GDM1 (cell line): ENCODE data around the gene BICDL2.

Experiments used
- DNase-seq: peaks from one replicate; lab custom pipeline; 2025; lab: John Stamatoyannopoulos, UW

BICDL2 gene

DNA sequence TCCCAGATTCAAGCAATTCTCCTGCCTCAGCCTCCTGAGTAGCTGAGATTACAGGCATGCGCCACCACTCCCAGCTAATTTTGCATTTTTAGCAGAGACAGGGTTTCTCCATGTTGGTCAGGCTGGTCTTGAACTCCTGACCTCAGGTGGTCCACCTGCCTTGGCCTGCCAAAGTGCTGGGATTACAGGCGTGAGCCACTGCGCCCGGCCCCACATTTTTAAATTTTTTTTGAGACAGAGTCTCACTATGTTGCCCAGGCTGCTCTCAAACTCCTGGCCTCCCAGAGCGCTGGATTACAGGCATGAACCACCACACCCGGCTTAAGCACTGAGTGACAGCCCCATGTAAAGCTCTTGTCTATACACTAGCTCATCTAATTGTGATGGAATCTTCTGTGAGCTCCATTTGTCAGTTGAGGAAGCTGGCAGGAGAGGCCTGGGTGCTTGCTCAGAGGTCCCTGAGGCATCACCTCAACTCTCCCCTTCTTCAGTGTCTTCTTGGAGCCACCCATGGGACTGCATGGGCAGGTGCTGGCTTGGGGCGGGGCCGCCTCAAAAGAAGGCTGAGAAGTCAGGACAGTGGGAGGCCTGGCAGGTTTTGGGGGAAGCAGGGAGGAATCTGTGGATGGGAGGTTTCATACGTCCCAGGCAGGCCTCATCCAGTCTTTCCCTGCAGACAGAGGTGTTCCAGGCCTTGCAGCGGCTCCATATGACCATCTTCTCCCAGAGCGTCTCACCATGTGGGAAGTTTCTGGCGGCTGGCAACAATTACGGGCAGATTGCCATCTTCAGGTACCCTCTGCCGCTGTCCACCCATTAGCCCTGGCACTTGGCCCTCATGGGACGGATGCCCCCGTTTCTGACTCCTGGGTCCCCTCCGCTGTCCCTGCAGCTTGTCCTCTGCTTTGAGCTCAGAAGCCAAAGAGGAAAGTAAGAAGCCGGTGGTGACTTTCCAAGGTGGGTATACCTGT lies 11.4 kb downstream of the BICDL2 start:
- DNase-seq, result no peak

- peak; percentile 96 for DNase-seq
These were observed 12.9 kb downstream of the BICDL2 start, which contains the start of the genes HCFC1R1 and THOC6 for GRCh38 chr16:3023669-3024478. HCFC1R1 (minus strand) TSS chr16:3023942; CDS start chr16:3023941, 1 bp downstream. THOC6 (plus strand) TSS chr16:3024035; CDS start chr16:3024327, 292 bp downstream.

GRCh38 chr16:3023415-3023668 lies 13.4 kb downstream of the BICDL2 start:
- no peak for DNase-seq

DNA sequence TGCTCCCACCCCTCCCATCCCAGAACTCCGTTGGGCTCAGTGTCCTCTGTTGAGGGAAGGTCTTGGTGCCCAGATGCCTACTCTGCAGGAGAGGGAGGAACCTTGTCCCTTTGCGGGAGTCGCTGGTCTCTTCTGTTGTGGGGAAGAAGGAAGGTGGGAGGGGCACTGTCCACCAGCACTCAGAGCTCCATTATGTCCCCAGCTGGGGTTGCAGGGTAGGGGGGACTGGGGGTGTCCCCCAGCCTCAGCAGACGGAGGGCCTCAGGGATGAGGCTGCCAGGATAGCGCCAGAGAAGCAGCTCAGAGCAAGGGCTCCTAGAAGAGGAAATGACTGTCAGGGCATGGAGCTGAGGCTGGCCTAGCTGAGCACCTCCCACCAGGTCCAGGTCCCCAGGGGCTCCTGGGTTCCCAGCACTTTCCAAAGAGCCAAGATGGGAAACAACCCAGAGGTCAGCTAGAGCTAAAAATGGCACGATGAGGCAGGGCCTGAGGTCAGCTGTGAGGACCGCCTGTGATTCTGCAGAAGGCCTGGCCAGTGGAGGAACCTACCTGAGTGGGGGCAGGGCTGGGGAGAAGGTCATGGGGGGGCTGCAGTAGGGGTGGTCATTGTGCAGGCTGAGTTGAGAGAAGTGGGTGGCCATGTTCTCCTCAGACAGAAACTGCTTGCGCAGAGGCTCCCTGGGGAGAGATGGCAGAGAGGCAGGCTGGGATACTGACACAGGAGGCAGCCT lies 13.9 kb downstream of the BICDL2 start:
- peak; percentile 14 for DNase-seq

DNA sequence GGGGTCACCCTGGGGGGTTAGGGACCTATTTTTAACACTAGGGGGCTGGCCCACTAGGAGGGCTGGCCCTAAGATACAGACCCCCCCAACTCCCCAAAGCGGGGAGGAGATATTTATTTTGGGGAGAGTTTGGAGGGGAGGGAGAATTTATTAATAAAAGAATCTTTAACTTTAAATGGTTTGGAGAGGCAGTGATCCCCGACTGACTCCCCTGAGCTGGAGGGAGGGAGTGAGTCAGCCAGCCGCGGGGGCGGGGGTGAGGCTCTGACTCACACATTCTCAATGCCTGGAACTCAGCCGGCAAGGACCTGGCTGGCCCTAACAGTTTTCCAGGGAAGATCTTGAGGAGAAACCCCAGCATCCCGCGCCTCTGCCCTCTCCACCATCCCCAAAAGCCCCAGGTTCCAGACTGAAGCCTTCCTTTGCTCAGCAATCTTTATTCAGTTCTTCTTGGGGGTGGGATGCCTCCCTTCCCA lies 14.5 kb downstream of the BICDL2 start:
- no peak for DNase-seq

- DNase-seq, result peak; percentile 53
These were observed 15.1 kb downstream of the BICDL2 start for GRCh38 chr16:3021449-3022207.

GRCh38 chr16:3020604-3021448 lies 15.9 kb downstream of the BICDL2 start:
- DNase-seq, result no peak

- peak; percentile 76 for DNase-seq
These were observed 16.5 kb downstream of the BICDL2 start, which contains the start of gene TNFRSF12A for GRCh38 chr16:3020247-3020603. TNFRSF12A (plus strand) TSS chr16:3020368; CDS start chr16:3020398, 30 bp downstream.

- DNase-seq, result no peak
These were observed 17.0 kb downstream of the BICDL2 start for GRCh38 chr16:3019594-3020246.

- no peak for DNase-seq
These were observed 18.8 kb downstream of the BICDL2 start, which contains the start of gene CLDN6 for GRCh38 chr16:3017794-3018506. CLDN6 (minus strand) TSS chr16:3018183; CDS start chr16:3016021, 2,162 bp downstream.

- DNase-seq, result no peak
These were observed 19.4 kb downstream of the BICDL2 start for GRCh38 chr16:3017344-3017743.

- no peak for DNase-seq
These were observed 20.8 kb downstream of the BICDL2 start for GRCh38 chr16:3015865-3016521.

- DNase-seq, result no peak
These were observed 21.8 kb downstream of the BICDL2 start for GRCh38 chr16:3014971-3015370.

DNA sequence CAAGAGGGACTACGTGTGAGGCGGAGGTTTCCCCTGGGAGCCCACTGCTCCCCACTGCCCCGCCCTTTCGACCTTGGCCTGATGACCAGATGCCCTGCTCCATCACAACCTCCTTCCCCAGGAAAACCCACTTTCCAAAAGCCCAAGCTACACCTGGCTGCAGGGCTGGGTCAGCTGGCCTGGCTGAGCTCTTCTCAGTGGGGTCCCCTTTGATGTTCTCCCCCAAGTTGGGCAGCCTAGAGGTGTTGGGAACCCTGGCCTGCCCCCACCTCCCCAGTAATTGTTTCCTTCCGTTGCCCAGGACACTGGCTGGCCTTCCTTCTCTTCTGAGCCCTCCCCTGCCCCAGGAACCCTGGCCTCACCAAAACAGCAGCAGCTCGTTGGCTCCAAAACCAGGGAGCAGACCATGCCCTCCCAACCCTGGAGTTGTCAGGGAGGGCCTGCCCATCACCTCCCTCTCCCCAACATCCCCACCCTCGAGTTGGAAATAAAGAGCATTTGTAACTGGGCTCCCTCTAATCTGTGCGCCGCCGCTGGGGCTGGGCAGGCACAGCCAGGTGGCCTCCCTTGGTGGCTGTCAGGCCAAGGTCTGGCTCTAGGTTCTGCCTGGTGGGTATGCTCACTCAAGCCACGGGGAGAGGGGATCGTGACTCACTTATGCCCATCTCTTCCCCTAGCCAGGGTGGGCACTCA lies 22.6 kb downstream of the BICDL2 start:
- no peak for DNase-seq

- DNase-seq, result no peak
These were observed 23.2 kb downstream of the BICDL2 start for GRCh38 chr16:3013491-3013951.

GRCh38 chr16:3012828-3013420 lies 23.8 kb downstream of the BICDL2 start, which contains the start of gene CLDN9:
CLDN9 (plus strand) TSS chr16:3012923; CDS start chr16:3013363, 440 bp downstream.
- no peak for DNase-seq

DNA sequence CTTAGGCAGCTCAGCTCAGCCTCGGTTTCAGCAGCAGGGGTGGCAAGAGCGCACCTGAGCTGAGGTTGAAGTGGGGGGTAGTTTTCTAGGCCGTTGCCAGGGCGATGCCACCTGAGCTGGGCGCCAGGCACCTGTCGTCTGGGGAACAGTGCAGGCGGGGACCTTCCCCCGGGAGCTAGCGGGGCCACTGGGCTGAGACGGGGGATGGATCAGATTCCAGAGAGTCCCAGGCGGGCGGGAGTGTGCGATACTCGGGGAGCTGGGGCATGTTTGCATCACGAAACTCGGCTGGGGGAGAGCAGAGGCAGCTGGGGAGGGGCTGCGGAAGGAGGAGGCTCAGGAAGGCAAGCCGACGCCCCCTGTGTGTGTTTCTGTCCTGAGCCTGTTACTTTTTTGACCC lies 24.5 kb downstream of the BICDL2 start:
- DNase-seq, result no peak
